HG02840 (cell line): Measurements from ENCODE around the gene EEF2K.

Experiments used
- ATAC-seq: cut with Tn5 transposase; IDR thresholded peaks from one replicate; pipeline ENCODE4 v1.9.1; 2021; ENCODE audit warnings: mild to moderate bottlenecking, moderate library complexity, moderate number of reproducible peaks; ENCODE audit not compliant: unreplicated experiment, low FRiP score

The EEF2K gene

GRCh38 chr16:22325598-22326368 is 119.7 kb downstream of the EEF2K start:
- ATAC-seq = no peak

GRCh38 chr16:22326369-22326652 is 120.2 kb downstream of the EEF2K start:
- ATAC-seq = no peak

- no peak for ATAC-seq
Observed at GRCh38 chr16:22326771-22327445, 120.8 kb downstream of the EEF2K start.

- no peak for ATAC-seq
Observed at GRCh38 chr16:22327446-22327775, 121.3 kb downstream of the EEF2K start.

- ATAC-seq = no peak
Observed at GRCh38 chr16:22328081-22328725, 122.1 kb downstream of the EEF2K start.

GRCh38 chr16:22329199-22329695 is 123.2 kb downstream of the EEF2K start:
- no peak for ATAC-seq

GRCh38 chr16:22330326-22330725 is 124.2 kb downstream of the EEF2K start:
- ATAC-seq = no peak

GRCh38 chr16:22333457-22333994 is 127.4 kb downstream of the EEF2K start:
- no peak for ATAC-seq

GRCh38 chr16:22335668-22336246 is 129.7 kb downstream of the EEF2K start:
- no peak for ATAC-seq

- no peak for ATAC-seq
Observed at GRCh38 chr16:22336581-22336980, 130.5 kb downstream of the EEF2K start.

GRCh38 chr16:22337045-22337444 is 131.0 kb downstream of the EEF2K start:
- no peak for ATAC-seq

- ATAC-seq = no peak
Observed at GRCh38 chr16:22337849-22338635, 132.0 kb downstream of the EEF2K start.
